Measurements from ENCODE around the gene NDUFA7. TPM values are rescaled to one million over a fixed set of nuclear protein-coding genes. Genes with fewer than 3 reads are reported as not detected.
A peak's percentile ranks its signal among the peaks of the same experiment; 100 is the strongest.

Gene NDUFA7
- total RNA-seq, 1 experiment from 2014 or later, result 73.0 TPM

- H2BK20ac ChIP-seq (ENCODE audit: low read depth, low read length, poor library complexity, severe bottlenecking), result no peak overlapping the region
- H3K27me3 Mint-ChIP-seq (ENCODE audit: low read depth), result peaks cover 44% of the 10 kb centered on the region
Measured at GRCh38 chr19:8332976-8333766, 12.0 kb upstream of the NDUFA7 start.

More at GRCh38 chr19:8332976-8333766, 12.0 kb upstream of the NDUFA7 start:
- Histone ChIP-seq H3K23ac (ENCODE audit: insufficient read length, low read depth, low read length) (no peak overlapping the region), H3K18ac (ENCODE audit: insufficient read length, low read depth, low read length) (no peak overlapping the region), H3K79me1 (ENCODE audit: insufficient read depth, low read depth, low read length, poor library complexity, severe bottlenecking) (no peaks in the 10 kb centered on the region), H2BK5ac (ENCODE audit: insufficient read length, low read length) (no peak overlapping the region), H3K4me1 (ENCODE audit: insufficient read depth, low read length) (no peaks in the 10 kb centered on the region; the same call in 1 of the 2 replicates), H2BK12ac (ENCODE audit: insufficient read length, low read depth, low read length) (no peak overlapping the region), H2BK120ac (ENCODE audit: low read depth, low read length, poor library complexity, severe bottlenecking) (no peak overlapping the region), H4K8ac (replicated peaks; ENCODE audit: insufficient read length, low read depth, low read length) (no peak overlapping the region), H4K20me1 (ENCODE audit: control insufficient read depth, insufficient read depth, insufficient read length) (no peaks in the 10 kb centered on the region), H2AK5ac (ENCODE audit: insufficient read length, low read length) (no peak overlapping the region), H3K4me2 (ENCODE audit: insufficient read depth, insufficient read length, low read length) (peak overlapping the region; percentile 38), H3K4ac (ENCODE audit: low read depth, low read length) (no peak overlapping the region), H3K14ac (ENCODE audit: insufficient read depth, low read length) (no peak overlapping the region; the same call in 1 of the 2 replicates), H3K27me3 (ENCODE audit: insufficient read depth, low read length) (peaks cover 18% of the 10 kb centered on the region; the same call in 1 of the 2 replicates), H2BK15ac (ENCODE audit: low read depth, low read length) (no peak overlapping the region), H3K56ac (ENCODE audit: insufficient read length, low read depth, low read length) (no peak overlapping the region), H4K91ac (ENCODE audit: insufficient read length, low read depth, low read length) (no peak overlapping the region), H3K27ac (ENCODE audit: insufficient read length, low read depth, low read length) (no peak overlapping the region), H2AFZ (ENCODE audit: low read length) (no peak overlapping the region), H3K9me3 (ENCODE audit: control insufficient read depth, low read depth, low read length) (no peaks in the 10 kb centered on the region), H3K23me2 (ENCODE audit: insufficient read length, low read depth, low read length, poor library complexity, severe bottlenecking) (peaks cover 12% of the 10 kb centered on the region), H4K5ac (ENCODE audit: insufficient read length, low read depth, low read length) (no peak overlapping the region), H3T11ph (ENCODE audit: low read length) (no peak overlapping the region), H3K9ac (ENCODE audit: extremely low read depth, insufficient read length, low read length) (no peak overlapping the region), H3K79me2 (ENCODE audit: insufficient read depth, low read length) (no peaks in the 10 kb centered on the region)
- H3K36me3 Mint-ChIP-seq (ENCODE audit: insufficient read depth in 1 of 3, low read depth in 3 of 3), result peaks cover 0 to under 1% (median 0%) of the 10 kb centered on the region in 3 experiments; a peak in 2 of 7 replicates
- TF ChIP-seq, protein P1, sequence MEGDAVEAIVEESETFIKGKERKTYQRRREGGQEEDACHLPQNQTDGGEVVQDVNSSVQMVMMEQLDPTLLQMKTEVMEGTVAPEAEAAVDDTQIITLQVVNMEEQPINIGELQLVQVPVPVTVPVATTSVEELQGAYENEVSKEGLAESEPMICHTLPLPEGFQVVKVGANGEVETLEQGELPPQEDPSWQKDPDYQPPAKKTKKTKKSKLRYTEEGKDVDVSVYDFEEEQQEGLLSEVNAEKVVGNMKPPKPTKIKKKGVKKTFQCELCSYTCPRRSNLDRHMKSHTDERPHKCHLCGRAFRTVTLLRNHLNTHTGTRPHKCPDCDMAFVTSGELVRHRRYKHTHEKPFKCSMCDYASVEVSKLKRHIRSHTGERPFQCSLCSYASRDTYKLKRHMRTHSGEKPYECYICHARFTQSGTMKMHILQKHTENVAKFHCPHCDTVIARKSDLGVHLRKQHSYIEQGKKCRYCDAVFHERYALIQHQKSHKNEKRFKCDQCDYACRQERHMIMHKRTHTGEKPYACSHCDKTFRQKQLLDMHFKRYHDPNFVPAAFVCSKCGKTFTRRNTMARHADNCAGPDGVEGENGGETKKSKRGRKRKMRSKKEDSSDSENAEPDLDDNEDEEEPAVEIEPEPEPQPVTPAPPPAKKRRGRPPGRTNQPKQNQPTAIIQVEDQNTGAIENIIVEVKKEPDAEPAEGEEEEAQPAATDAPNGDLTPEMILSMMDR (conservative IDR thresholded peaks at IDR 0.05), result no peak
- peak overlapping the region; percentile 59 to 81 for H3K4me3 Mint-ChIP-seq
- no peaks in the 10 kb centered on the region; a peak in 2 of 5 replicates for H3K9me3 Mint-ChIP-seq
- DNase-seq, result peak; percentile 56
- H3K4me1 Mint-ChIP-seq, result peaks cover 6 to 8% of the 10 kb centered on the region in 2 experiments
- no peak overlapping the region for H3K27ac Mint-ChIP-seq
- WGBS (ENCODE audit: extremely low coverage, insufficient read length, low lambda C conversion rate), result no CpG with 5 or more reads among the region's 52 CpGs
